ENCODE results near the gene WDR62.
"Not testable (repeated sequence)": the region's sequence is repeated elsewhere in the genome, so short reads cannot be mapped to it uniquely, and the experiment has no call there.

WDR62 gene

DNA sequence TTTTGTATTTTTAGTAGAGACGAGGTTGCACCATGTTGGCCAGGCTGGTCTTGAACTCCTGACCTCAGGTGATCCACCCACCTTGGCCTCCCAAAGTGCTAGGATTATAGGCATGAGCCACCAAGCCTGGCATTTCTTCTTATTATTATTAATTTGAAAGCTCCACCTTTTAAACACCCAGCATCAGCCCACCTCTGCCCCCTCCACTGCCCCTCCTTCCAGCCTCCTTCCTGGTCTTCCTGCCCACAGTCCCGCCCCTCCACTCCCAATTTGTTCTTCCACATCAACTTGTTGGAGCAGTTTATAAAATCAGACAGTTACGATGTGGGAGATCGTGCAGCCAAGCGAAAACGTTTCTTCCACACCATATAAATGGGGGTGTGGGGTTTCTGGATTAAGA, 14.2 kb upstream of the WDR62 start:
- no peak for DNase-seq

DNA sequence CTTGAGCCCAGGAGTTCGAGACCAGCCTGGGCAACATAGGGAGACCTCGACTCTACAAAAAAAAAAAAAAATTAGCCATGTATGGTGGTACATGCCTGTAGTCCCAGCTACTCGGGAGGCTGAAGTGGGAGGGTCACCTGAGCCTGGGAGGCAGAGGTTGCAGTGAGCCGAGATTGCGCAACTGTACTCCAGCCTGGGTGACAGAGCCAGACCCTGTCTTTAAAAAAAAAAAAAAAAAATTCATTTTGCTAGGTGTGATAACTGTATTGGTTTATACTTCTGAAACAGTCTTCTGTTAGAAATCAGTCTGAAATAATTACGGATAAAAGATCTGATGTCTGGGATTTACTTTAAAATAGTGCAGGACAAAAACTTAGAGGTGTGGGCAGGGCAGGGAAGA, 13.6 kb upstream of the WDR62 start:
- not testable (repeated sequence) for DNase-seq

DNA sequence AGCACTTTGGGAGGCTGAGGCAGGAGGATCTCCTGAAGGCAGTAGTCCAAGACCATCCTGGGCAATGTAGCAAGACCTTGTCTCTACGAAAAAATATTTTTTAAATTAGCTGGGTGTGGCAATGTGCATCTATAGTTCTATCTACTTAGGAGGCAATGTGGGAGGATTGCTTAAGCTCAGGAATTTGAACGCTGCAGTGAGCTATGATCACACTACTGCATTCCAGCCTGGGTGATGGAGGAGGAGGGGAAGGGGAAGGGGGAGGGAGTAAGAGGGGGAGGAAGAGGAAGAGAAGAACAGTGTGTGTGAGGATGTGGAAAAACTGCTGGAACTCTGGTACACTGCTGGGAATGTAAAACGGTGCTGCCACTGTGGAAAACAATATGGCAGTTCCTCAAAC, 12.9 kb upstream of the WDR62 start:
- no peak for DNase-seq

DNA sequence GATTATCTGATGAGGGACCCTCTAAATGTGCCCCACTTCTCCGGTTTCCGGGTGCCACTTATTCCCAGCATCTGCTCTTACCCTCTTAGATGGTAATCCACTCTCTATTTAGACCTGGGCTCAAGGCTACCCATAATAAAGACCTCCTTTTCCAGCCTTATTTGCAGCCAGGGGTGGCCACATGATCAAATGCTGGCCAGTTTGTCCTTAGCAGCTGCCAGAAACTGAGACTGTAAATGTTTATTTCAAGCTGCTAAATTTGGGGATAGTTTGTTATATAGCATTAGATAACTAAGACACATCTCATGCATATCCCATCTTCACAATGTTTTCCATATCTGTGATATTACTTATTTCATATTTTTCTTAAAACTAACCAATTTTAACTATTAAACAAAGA, 10.7 kb upstream of the WDR62 start:
- no peak for DNase-seq

DNA sequence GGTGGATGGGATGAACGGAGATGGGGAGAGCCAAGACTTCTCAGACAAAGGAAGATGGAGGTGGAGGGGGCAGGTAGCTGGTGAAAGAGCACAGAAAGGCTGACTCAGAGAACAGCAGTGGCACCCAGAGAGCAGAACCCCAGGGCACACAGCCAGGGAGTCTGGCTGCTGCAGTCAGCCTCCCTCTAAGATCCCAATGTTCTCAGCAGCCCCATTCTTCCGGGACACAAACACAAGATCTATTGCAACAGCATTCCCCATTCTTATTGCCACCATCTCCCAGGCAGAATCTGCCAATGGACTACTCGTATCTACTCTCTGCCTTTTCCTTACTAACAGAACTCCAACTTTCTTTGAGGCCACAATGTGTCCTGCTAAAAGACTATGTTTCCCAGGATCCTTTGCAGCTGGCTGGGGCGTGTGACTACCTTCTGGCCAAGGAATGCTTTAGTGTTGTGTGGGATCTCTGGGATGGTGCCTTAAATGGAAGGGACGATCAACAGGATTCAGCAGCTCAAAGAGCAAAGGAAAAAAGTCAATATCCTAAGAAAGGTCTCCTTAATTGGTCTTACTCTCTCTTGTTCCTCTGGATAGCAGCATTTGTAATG, 8.2 kb upstream of the WDR62 start:
- no peak for DNase-seq

DNA sequence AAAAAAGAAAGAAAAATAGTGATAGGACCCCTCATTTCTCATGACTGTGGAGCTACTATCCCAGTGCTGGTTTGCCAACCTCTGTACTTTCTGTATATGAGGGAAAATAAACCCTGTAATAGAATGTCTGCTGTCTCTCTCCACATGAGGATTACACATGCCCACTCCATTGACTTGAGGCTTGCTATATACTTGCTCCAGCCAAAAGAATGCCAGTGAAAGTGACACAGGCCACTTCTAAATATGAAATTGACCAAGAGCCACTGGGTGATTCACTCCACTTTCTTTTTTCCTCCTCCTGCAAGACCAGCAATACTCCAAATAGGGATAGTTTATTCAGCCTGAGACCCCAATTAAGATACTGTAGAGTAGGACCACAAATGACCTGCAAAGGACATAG, 6.9 kb upstream of the WDR62 start:
- no peak for DNase-seq

DNA sequence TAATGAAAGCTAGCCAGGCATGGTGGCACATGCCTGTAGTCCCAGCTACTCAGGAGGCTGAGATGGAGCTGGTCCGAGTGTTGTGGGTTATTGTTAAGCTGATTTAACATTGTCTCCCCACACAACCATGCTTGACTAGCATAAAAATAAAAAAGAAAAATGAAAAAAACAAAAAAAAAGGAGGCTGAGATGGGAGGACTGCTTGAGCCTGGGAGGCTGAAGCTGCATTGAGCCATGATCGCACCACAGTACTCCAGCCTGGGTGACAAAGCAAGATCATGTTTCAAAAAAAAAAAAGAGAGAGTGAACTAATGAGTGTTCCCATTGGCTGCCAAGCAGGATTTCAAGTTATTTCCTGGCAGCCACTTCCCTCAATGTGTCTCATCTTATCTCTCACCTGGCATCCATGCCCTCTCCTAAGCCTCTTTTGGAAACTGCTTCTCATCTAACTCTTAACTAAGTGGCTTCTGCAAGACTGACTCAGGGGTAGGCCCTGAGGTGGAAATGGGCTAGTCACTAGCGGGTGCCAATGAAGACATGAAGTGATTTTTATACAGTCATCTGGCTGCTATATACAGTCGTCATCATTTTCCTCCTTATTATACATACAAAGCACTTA, 5.5 kb upstream of the WDR62 start:
- DNase-seq: no peak

DNA sequence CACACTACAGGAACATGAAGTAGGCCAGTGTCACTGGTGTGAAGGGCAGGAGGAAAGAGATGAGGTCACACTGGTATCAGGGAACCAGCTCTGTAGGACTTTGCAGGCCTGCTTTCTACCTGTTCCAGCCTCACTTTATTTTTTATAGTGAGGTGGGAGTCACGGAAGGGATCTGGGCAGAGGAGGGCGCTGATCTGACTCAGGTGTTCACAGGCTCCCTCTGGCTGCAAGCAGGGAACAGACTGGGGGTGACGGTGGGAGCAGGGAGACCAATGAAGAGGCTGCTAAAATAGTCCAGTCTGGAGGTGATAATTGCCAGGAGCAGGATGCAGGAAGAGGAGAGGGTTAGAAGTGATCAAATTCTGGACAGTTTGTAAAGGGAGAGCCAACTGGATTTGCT, 3.5 kb upstream of the WDR62 start:
- DNase-seq: no peak

DNA sequence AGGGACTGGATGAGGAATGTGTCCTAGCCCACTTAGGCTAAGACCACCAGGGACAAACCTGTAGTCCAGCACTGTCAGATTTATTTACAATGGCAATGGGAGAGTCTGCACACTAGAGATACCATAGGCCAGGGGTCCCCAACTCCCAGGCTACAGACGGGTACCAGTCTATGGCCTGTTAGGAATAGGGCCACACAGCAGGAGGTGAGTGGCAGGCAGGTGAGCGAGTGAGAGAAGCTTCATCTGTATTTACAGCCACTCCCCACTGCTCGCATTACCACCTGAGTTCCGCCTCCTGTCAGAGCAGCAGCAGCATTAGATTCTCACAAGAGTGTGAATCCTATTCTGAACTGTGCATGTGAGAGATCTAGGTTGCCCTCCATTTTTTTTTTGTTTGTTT, 3.1 kb upstream of the WDR62 start:
- no peak for DNase-seq

DNA sequence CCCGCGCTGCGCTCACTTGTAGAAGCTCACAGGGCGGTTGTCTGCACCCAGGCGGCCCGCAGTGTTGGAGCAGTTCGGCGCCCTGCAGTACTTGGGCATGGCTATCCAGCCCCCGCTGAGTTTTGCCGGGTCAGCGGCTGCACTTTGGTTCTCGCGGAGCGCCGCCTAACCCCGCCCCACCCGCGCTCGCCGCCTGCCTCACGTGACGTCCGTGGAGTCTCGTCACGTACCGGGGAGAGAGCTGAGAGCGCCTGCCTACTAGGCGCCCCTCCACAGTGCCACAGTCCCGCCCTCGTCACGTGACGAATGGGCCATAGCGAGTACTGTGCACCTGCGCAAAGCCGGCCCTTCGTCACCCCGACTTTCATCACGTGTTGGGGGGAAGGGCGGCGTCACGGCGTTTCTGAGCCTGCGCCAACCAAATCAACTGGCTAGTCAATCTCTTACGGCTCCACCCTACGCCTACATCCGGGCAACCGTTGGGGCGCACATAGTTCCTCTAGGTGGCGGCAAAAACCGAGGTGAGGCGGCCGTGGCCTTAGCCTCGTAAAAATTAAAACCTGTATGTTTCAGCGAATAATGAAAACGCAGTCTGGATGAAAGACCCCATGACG, 471 bp upstream of the WDR62 start, which contains the start of gene THAP8:
Gene THAP8, minus strand, starts transcription at position 167 of the 614 bp plus-strand sequence. Its CDS starts 68 bp downstream, at position 99.
- peak; percentile 97 for DNase-seq

DNA sequence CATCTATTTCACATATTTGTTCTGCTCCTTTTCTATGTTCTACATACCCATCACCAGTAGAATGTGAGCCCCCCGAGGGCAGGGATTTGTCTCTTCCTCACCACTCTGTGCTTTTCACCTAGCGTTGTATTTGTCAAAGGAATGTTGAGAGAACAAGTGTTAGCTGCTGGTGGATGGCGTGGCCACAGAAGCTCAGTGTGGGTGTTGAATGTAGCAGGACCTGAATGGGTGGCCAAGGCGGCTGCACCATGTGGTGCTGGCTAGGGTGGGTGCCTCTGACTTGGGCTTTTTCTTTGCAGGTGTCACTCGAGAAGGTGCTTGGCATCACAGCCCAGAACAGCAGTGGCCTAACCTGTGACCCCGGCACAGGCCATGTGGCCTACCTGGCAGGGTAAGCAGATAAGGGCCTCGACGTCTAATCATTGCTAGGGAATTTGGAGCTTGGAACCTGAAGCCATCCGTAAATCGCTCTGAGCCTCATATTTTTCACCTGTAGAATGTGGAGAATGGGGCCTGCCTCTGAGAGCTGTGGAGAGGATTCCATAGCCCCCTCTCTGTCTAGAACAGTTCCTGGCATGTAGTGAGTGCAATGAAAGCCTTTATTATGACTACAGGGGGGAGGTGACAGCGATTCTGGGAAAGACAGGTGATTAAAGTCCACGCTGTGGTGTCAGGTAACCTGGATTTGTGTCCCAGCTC, 3.9 kb downstream of the WDR62 start:
- no peak for DNase-seq

DNA sequence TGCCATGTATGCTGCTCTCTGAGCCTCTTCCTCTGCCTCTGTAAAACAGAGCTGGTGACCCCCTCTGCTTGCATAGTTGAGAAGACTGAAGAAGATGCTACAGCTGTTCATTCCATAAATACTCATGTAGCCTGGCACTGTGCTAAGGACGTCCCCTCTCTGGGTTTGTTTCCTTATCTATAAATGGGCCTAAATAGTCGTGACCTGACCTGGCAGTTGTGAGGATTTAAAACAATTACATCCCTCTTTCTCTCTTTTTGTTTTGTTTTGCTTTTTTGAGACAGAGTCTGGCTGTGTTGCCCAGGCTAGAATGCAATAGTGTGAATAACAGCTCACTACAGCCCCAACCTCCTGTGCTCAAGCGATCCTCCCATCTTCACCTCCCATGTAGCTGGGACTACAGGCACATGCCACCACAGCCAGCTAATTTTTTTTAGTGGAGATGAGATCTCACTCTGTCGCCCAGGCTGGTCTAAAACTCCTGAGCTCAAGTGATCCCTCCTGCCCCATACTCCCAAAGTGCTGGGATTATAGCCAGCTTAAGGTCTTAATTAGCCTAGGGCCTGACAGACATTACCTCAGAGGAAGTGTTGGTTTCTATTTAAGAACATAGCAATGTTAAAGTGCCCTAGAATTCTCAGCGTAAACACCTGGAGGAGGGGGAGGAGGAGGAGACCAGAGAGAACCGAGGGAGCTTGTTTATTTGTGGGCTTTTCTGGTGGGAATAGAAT, 4.6 kb downstream of the WDR62 start:
- DNase-seq: no peak

DNA sequence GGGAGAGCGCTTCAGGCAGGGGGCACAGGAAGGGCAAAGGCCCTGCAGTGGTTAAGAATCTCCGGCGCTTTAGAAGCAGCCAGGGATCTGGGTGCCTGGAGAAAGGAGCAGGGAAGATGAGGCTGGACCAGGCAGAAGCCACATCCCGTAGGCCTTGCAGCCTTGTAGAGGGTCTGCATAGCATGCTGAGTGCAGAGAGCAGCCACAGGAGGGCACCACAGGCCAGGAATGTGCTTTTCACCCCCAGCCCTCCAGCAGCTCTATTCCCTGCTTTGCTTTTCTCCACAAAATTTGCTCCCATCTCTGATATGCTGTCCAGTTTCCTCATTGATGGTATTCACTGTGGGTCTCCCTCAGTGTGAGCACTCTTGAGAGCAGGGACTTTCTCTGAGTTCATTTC, 5.7 kb downstream of the WDR62 start:
- DNase-seq: peak; percentile 90

DNA sequence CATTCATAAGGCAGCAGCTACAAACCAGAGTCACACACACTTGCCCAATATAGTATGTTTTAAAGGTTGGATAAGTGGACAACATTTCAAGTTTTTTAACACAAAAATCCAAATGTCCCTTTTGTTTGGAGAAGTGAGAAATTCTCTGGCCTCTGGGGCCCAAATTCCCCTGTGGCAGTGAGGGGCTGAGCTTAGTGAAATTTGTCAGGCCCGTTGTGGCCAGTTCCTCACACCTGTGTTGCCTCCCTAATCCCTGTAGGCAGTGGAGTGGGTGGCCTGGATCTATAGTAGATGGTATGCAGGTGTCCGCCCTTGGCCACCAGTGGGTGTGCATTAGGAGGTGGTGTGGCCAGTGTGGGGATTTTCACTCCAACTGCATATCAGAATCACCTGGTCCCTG, 6.7 kb downstream of the WDR62 start:
- DNase-seq: no peak

DNA sequence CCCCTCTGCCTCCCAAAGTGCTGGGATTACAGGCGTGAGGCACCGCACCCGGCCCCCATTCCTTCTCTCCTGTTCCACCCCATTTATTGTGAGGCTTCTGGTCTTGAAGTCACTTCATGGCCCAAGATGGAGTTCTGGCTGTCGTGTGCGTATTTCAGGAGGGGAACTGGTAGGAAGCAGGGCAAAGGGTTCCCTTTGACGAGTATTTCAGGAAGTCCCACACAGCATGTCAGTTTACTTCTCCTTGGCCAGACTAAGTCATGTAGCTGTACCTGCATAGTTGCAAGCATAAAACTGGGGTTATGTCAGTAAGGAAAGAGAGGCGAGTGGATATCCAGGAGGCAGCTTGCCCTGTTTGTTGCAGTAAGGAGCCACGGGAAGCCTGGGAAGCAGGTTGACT, 10.1 kb downstream of the WDR62 start:
- DNase-seq: no peak

DNA sequence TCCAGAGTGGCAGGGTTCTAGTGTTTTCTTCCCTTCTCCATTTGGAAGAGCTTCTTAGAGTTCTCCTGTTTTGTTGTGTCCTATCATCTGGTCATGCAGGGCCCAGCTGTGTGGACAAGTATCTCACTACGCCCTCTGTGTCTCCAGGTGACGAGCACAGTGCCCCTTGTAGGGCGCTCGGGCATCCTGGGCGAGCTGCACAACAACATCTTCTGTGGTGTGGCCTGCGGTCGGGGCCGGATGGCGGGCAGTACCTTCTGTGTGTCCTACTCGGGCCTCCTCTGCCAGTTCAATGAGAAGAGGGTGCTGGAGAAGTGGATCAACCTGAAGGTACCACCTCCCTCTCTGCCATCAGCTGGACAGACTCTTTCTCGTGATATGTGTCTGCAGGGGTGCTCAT, 13.0 kb downstream of the WDR62 start:
- no peak for DNase-seq

DNA sequence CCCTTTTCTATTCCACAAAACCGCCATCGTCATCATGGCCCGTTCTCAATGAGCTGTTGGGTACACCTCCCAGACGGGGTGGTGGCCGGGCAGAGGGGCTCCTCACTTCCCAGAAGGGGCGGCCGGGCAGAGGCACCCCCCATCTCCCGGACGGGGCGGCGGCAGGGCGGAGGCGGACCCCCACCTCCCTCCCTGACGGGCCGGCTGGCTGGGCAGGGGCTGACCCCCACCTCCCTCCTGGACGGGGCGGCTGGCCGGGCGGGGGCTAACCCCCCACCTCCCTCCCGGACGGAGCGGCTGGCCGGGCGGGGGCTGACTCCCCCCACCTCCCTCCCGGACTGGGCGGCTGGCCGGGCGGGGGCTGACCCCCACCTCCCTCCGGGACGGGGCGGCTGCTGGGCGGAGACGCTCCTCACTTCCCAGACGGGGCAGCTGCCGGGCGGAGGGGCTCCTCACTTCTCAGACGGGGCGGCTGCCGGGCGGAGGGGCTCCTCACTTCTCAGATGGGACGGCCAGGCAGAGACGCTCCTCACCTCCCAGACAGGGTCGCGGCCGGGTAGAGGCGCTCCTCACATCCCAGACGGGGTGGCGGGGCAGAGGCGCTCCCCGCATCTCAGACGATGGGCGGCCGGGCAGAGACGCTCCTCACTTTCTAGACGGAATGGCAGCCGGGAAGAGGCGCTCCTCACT, 14.3 kb downstream of the WDR62 start:
- not testable (repeated sequence) for DNase-seq

DNA sequence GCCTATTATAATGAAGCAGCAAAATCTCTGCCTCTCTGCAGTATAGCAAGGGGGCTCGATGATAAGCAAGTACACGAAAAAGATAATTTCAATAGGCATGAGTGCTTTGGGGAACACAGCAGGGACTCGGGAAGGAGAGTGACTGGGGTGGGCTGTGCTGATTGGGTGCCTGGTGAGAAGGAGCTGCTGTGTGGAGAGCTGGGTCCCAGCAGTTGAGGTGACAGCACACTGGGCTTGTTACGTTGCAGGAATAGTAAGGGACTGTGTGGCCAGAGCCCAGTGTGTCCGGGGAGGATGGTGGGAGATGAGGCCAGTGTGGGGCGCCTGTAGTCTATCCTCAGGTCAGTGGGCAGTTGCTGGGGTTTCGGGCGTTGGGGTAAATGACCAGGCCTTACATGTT, 17.4 kb downstream of the WDR62 start:
- no peak for DNase-seq

DNA sequence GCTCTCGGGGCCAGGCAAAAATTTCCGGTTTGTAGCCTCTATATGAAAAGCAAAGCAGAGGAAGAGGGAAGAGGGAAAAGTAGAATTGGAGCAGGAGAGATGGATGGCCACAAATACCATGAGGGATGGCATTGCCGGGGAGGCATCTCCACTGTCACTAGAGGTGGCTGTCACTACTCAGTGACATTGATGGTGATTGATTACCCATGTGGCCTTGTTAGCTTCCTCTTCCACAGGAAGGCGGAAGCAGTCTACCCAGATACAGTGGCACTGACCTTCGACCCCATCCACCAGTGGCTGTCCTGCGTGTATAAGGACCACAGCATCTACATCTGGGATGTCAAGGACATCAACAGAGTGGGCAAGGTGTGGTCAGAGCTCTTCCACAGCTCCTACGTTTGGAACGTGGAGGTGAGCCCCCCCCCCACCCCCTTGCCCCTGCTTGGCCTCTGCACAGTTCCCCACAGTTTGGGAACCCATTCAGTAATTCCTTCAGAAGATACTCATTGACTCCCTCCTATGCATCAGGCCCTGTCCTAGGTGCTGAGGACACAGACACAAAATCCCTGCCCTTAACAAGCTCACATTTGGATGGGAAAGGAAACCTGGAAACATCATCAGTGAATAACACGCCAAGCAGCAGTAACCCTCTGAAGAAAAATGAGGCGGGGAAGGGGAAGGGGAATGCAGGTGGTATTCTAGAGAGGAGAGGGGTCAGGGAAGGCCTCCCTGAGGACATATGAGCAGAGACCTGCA, 18.6 kb downstream of the WDR62 start:
- DNase-seq: no peak

DNA sequence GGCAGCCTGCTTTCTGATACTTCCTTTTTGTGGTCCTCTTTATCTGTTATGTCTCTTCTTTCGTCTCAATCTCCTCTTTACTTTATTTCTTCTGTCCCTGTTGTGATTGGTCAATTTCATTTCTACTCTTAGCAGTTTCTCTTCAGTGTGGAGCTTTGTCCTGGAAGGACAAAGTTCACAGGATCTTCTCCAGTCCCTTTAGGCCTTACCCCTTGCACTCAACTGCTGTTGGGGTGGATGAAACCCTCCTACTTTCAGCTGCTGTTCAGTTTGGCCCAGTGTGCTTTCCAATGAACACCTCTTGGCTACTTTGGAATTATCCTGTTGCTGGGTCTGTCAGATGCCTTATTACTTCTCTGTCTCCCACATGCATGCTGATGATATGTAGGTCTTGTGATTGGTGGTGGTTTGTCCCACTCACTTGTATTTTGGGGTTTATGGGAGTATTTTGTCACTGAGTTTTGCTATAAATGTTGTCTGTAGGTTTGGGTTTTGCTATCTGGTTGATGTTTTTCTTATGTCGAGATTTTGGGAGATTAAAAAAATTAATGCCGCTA, 24.8 kb downstream of the WDR62 start:
- DNase-seq: no peak

DNA sequence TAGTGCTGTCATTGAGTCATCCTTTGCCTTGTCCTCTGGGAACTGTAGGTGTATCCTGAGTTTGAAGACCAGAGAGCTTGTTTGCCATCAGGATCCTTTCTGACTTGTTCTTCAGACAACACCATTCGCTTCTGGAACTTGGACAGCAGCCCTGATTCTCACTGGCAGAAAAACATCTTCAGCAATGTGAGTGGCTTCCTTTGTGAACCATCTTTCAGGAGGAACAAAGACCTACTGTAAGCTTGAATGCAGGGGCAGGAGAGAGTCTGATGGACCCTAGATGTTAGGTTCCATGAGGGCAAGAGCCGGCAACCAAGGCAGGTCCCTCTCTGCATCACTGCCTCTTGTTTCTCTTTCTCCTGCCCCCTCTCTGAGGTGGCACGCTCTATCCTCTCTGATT, 26.7 kb downstream of the WDR62 start:
- no peak for DNase-seq

DNA sequence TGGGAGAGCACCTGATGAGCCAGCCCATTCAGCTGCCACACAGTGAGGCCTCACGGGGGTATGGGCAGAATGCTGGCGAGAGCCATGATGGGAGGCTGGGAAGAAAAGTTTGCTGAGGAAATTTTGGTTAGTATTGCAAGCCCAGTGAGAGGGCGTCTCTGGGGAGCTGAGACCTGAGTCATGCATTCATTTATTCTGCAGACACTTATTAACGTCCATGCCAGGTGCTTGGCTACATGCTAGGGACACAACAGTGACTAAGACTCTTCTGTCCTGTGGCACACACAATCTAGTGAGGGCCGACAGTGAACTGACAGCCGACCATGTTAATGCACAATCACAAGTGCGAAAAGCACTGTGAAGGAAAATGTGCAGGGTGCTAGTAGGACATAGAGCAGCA, 27.2 kb downstream of the WDR62 start:
- no peak for DNase-seq

Measured in 8988T (cell line).